ENCODE data around the gene SNX9.
"Not testable (repeated sequence)": the region's sequence is repeated elsewhere in the genome, so short reads cannot be mapped to it uniquely, and the experiment has no call there.

DNA sequence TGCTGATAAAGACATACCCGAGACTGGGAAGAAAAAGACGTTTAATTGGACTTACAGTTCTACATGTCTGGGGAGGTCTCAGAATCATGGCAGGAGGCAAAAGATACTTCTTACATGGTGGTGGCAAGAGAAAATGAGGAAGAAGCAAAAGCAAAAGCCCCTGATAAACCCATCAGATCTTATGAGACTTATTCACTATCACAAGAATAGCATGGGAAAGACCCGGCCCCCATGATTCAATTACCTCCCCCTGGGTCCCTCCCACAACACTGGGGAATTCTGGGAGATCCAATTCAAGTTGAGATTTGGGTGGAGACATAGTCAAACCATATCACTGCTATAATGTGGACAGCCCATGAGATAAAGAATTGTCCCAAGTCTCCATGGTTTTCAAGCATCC is 23.5 kb upstream of the SNX9 start:
- not testable (repeated sequence) for TF ChIP-seq POLR2A, POLR2AphosphoS5, CTCF (IDR thresholded peaks at IDR 0.05)
